NCI-H1092 (cell line): ENCODE data around the gene CADPS2.
"Not testable (repeated sequence)": the region's sequence is repeated elsewhere in the genome, so short reads cannot be mapped to it uniquely, and the experiment has no call there.

Experiments
- DNase-seq: peaks from one replicate; lab custom pipeline; 2025; lab: John Stamatoyannopoulos, UW

Gene CADPS2

GRCh38 chr7:122709930-122710646 is 176.2 kb downstream of the CADPS2 start:
- no peak for DNase-seq

GRCh38 chr7:122706836-122707235 is 179.4 kb downstream of the CADPS2 start:
- no peak for DNase-seq

- DNase-seq: no peak
Measured at GRCh38 chr7:122702872-122703510, 183.3 kb downstream of the CADPS2 start, which contains the start of gene RNF148. Gene RNF148 (minus strand): TSS chr7:122702922. CDS start chr7:122702750, 172 bp downstream.

GRCh38 chr7:122699017-122699416 is 187.2 kb downstream of the CADPS2 start, which contains the start of gene RNF133:
Gene RNF133 (minus strand): TSS chr7:122699117. CDS start chr7:122698918, 199 bp downstream.
- DNase-seq: no peak

GRCh38 chr7:122695816-122696215 is 190.4 kb downstream of the CADPS2 start:
- no peak for DNase-seq

- no peak for DNase-seq
Measured at GRCh38 chr7:122694697-122695096, 191.6 kb downstream of the CADPS2 start.

GRCh38 chr7:122692769-122693309 is 193.4 kb downstream of the CADPS2 start:
- DNase-seq: no peak

GRCh38 chr7:122691569-122692235 is 194.6 kb downstream of the CADPS2 start:
- no peak for DNase-seq

- no peak for DNase-seq
Measured at GRCh38 chr7:122689346-122690109, 196.7 kb downstream of the CADPS2 start.

GRCh38 chr7:122688400-122688998 is 197.8 kb downstream of the CADPS2 start:
- no peak for DNase-seq

GRCh38 chr7:122686360-122686878 is 199.8 kb downstream of the CADPS2 start:
- no peak for DNase-seq

- no peak for DNase-seq
Measured at GRCh38 chr7:122684504-122684903, 201.8 kb downstream of the CADPS2 start.

GRCh38 chr7:122682815-122683550 is 203.3 kb downstream of the CADPS2 start:
- DNase-seq: no peak

- DNase-seq: not testable (repeated sequence)
Measured at GRCh38 chr7:122681186-122681585, 205.1 kb downstream of the CADPS2 start.

GRCh38 chr7:122679813-122680212 is 206.4 kb downstream of the CADPS2 start:
- DNase-seq: no peak

GRCh38 chr7:122679269-122679709 is 207.0 kb downstream of the CADPS2 start:
- DNase-seq: not testable (repeated sequence)

- DNase-seq: no peak
Measured at GRCh38 chr7:122677149-122677548, 209.1 kb downstream of the CADPS2 start.

GRCh38 chr7:122676466-122676865 is 209.8 kb downstream of the CADPS2 start:
- DNase-seq: peak; percentile 71

GRCh38 chr7:122675621-122676020 is 210.6 kb downstream of the CADPS2 start:
- DNase-seq: no peak

- DNase-seq: no peak
Measured at GRCh38 chr7:122675011-122675410, 211.2 kb downstream of the CADPS2 start.
